ENCODE results near the gene YIPF6.
A peak's percentile ranks its signal among the peaks of the same experiment; 100 is the strongest.
"Not testable (repeated sequence)": the region's sequence is repeated elsewhere in the genome, so short reads cannot be mapped to it uniquely, and the experiment has no call there.

The YIPF6 gene

GRCh38 chrX:68508799-68509198 is 9.9 kb downstream of the YIPF6 start:
- no peak for DNase-seq

- DNase-seq = peak; percentile 20
These were observed 12.4 kb downstream of the YIPF6 start for GRCh38 chrX:68511255-68511654.

- not testable (repeated sequence) for DNase-seq
These were observed 25.8 kb downstream of the YIPF6 start for GRCh38 chrX:68524680-68525079.

GRCh38 chrX:68532831-68533533 is 34.1 kb downstream of the YIPF6 start:
- DNase-seq = no peak

GRCh38 chrX:68533656-68534055 is 34.8 kb downstream of the YIPF6 start:
- no peak for DNase-seq

- no peak for DNase-seq
These were observed 35.8 kb downstream of the YIPF6 start for GRCh38 chrX:68534691-68535090.

- no peak for DNase-seq
These were observed 37.6 kb downstream of the YIPF6 start for GRCh38 chrX:68536429-68536828.

GRCh38 chrX:68536884-68537283 is 38.0 kb downstream of the YIPF6 start:
- DNase-seq = no peak

GRCh38 chrX:68550193-68550592 is 51.3 kb downstream of the YIPF6 start:
- no peak for DNase-seq

GRCh38 chrX:68556036-68556435 is 57.2 kb downstream of the YIPF6 start:
- no peak for DNase-seq

- DNase-seq = not testable (repeated sequence)
These were observed 58.3 kb downstream of the YIPF6 start for GRCh38 chrX:68557126-68557525.

- not testable (repeated sequence) for DNase-seq
These were observed 61.1 kb downstream of the YIPF6 start for GRCh38 chrX:68559905-68560304.

- no peak for DNase-seq
These were observed 69.3 kb downstream of the YIPF6 start for GRCh38 chrX:68568136-68568535.

GRCh38 chrX:68570598-68570997 is 71.7 kb downstream of the YIPF6 start:
- DNase-seq = no peak

GRCh38 chrX:68571292-68571609 is 72.4 kb downstream of the YIPF6 start:
- no peak for DNase-seq

- DNase-seq = no peak
These were observed 72.9 kb downstream of the YIPF6 start for GRCh38 chrX:68571610-68572311.

- DNase-seq = no peak
These were observed 75.4 kb downstream of the YIPF6 start for GRCh38 chrX:68574240-68574639.

- no peak for DNase-seq
These were observed 81.0 kb downstream of the YIPF6 start for GRCh38 chrX:68579810-68580209.

- DNase-seq = no peak
These were observed 85.4 kb downstream of the YIPF6 start for GRCh38 chrX:68584221-68584620.
